Heart right ventricle (tissue), 16 donors: ENCODE results near the gene KDM2A. TPM values are rescaled to one million over a fixed set of nuclear protein-coding genes. Genes with fewer than 3 reads are reported as not detected.

Source experiments
- ATAC-seq, 8 donors: fragments of 200-7000 bp; cut with Tn5 transposase; one replicate each; pipeline ENCODE4 v1.9.1; 2020; ENCODE audit warnings: mild to moderate bottlenecking in 8 of 8, moderate library complexity in 8 of 8, moderate number of reproducible peaks in 1 of 8
- DNase-seq, 2 donors: peaks; one replicate each; pipeline ENCODE4 v3.0.0-alpha.2; 2020
- H3K27ac ChIP-seq, 10 donors: fragments of 200-600 bp; sonication (generic) in 2 of 10; one replicate each; pipeline versions ENCODE4 v1.5.0 to v1.8.0; 2020 to 2022; ENCODE audit warnings: mild to moderate bottlenecking in 3 of 10
- H3K27me3 ChIP-seq, 7 donors: fragments of 200-600 bp; one replicate each; pipeline ENCODE4 v1.8.0; 2021 to 2022; ENCODE audit warnings: mild to moderate bottlenecking in 2 of 7
- H3K36me3 ChIP-seq, 9 donors: fragments of 200-600 bp; sonication (generic) in 1 of 9; one replicate each; pipeline versions ENCODE4 v1.5.0 to v1.8.0; 2020 to 2022; ENCODE audit warnings: mild to moderate bottlenecking in 2 of 9
- H3K4me1 ChIP-seq, 9 donors: fragments of 200-600 bp; sonication (generic) in 1 of 9; one replicate each; pipeline versions ENCODE4 v1.5.0 to v1.8.0; 2020 to 2022; ENCODE audit warnings: mild to moderate bottlenecking in 4 of 9
- H3K4me3 ChIP-seq, 10 donors: fragments of 200-600 bp; sonication (generic) in 2 of 10; one replicate each; pipeline versions ENCODE4 v1.5.0 to v1.8.0; 2020 to 2022; ENCODE audit warnings: mild to moderate bottlenecking in 7 of 10, moderate library complexity in 2 of 10
- H3K9me3 ChIP-seq, 11 donors: fragments of 200-600 bp in 10 of 11; sonication (generic) in 2 of 11; one replicate each; pipeline versions ENCODE4 v1.5.0 to v1.8.0; 2013 to 2022; ENCODE audit warnings: mild to moderate bottlenecking in 2 of 11, control low read depth in 1 of 11, moderate library complexity in 1 of 11
- CTCF ChIP-seq, 9 donors: fragments of 200-600 bp; sonication (generic) in 2 of 9; IDR thresholded peaks; one replicate each; pipeline versions ENCODE4 v1.5.0 to v1.8.0; 2021 to 2022; ENCODE audit warnings: antibody characterized with exemption in 9 of 9, mild to moderate bottlenecking in 5 of 9, moderate library complexity in 1 of 9
- WGBS, 2 donors: extraction: QIAGEN DNeasy Blood & Tissue Kit; methylation state at CpG; one replicate each; pipeline ENCODE4 v1.1.7; 2013; ENCODE audit warnings: inconsistent platforms in 1 of 2; 5-methylcytosine and 5-hydroxymethylcytosine counted together
- intact Hi-C, 10 donors: fragments of 100-400 bp; cut with DNase I; formaldehyde crosslinking; loops; one replicate each; pipeline versions ENCODE4 v1.11.1 to v1.14.2; 2022
- polyA plus RNA-seq, 2 donors: library from polyadenylated mRNA; stranded (reverse); fragments of 200-250 nt; gene quantifications; one replicate each; pipeline ENCODE4 v1.2.3, GENCODE V29; 2013
- total RNA-seq, 10 donors: library from RNA; stranded (reverse); fragmentation: NEBNext Ultra II Directional in 3 of 10; extraction: Animal tissue kit (Norgen Biotek cat#: 25700) in 3 of 10; gene quantifications; one replicate each; pipeline versions ENCODE4 v1.2.1 to v1.2.4, GENCODE V29; 2021 to 2023
- donor health status: Arrhythmogenic right ventricular cardiomyopathy.
- donor health status: ischemic (EF 13 %, LVEDD 7.1; RV severe dilation, severe dysfunction).
- donor health status: healthy with polysubstance abuse.
- donor health status: DM: no; HTN: yes; CAD: no.
- donor health status: DM: no; HTN: no; CAD: no.
- donor health status: ischemic (EF 25% LVEDD 6.9; RV normal size, moderate dysfunction).
- donor health status: ischemic (EF 25% LVEDD 5.7; RV mildly dilated, moderate dysfunction).
- donor health status: healthy.
- donor health status: DM: yes; HTN: yes; CAD: no.
- donor health status: Ischemic cardiomyopathy.
- donor health status: ischemic (EF 35%, LVEDD 5.7; RV mildly dilated, moderate dysfunction).
- donor health status: nonischemic (EF 11% LVEDD 7.7; RV severe dilation, severe dysfunction).
- donor health status: DM: yes; HTN: yes; CAD: no.
- donor health status: PGD.
- donor health status: ischemic (EF 29% LVEDD 5.4; RV normal size, mild dysfunction).
- donor health status: nonischemic (EF 23%, LVEDD 6.1; RV moderate dilation, normal function).

KDM2A gene
- total and polyA plus RNA-seq, 12 donors = 16.5 to 45.7 (median 37.1) TPM

GRCh38 chr11:67073908-67074307 lies 45.2 kb upstream of the KDM2A start:
- Histone ChIP-seq H3K27ac (no peak overlapping the region), H3K27me3 (peaks cover 0 to 7% (median 0%) of the 10 kb centered on the region in 7 donors), H3K36me3 (peaks cover 0 to 3% (median 0%) of the 10 kb centered on the region in 9 donors), H3K4me3 (no peak overlapping the region), H3K4me1 (peaks cover 0 to 13% (median 6%) of the 10 kb centered on the region in 9 donors), H3K9me3 (no peaks in the 10 kb centered on the region)
- TF ChIP-seq CTCF (IDR thresholded peaks at IDR 0.05) = no peak
- ATAC-seq = no peak
- DNase-seq = no peak
- intact Hi-C loops = loop anchor here in 1 of 10 donors (5.0 kb wide), 1 partner anchor 382 kb away; no protein-coding TSS in a partner anchor
- 86 to 88% methylated on average over 9 of the region's 9 CpGs for WGBS, 2 donors

GRCh38 chr11:67076202-67076601 lies 42.9 kb upstream of the KDM2A start:
- Histone ChIP-seq H3K36me3 (peaks cover 0 to 3% (median 0%) of the 10 kb centered on the region in 9 donors), H3K27me3 (peaks cover 0 to 5% (median 0%) of the 10 kb centered on the region in 7 donors), H3K27ac (no peak overlapping the region), H3K4me1 (peaks cover 0 to 13% (median 5%) of the 10 kb centered on the region in 9 donors), H3K9me3 (no peaks in the 10 kb centered on the region), H3K4me3 (no peak overlapping the region)
- 73 to 79% methylated on average over 6 of the region's 6 CpGs for WGBS, 2 donors
- DNase-seq = no peak
- peak in 1 of 8 donors; percentile 20 for ATAC-seq
- intact Hi-C loops = no loop called here
- no peak for TF ChIP-seq CTCF (IDR thresholded peaks at IDR 0.05)

GRCh38 chr11:67079065-67079705 lies 39.9 kb upstream of the KDM2A start:
- TF ChIP-seq CTCF (IDR thresholded peaks at IDR 0.05) = no peak
- WGBS, 2 donors = 79 to 83% methylated on average over 6 of the region's 6 CpGs
- Histone ChIP-seq H3K27ac (no peak overlapping the region), H3K9me3 (no peaks in the 10 kb centered on the region), H3K4me1 (peaks cover 6 to 17% (median 12%) of the 10 kb centered on the region in 9 donors), H3K4me3 (no peak overlapping the region), H3K36me3 (no peaks in the 10 kb centered on the region), H3K27me3 (peaks cover 0 to 6% (median 0%) of the 10 kb centered on the region in 7 donors)
- DNase-seq (no peak), ATAC-seq (no peak)
- intact Hi-C loops = no loop called here

GRCh38 chr11:67082071-67082791 lies 36.8 kb upstream of the KDM2A start:
- H3K4me3 ChIP-seq = peak overlapping the region in 7 of 10 donors; percentile 7 to 34 (median 19)
- WGBS, 2 donors = 30 to 34% methylated on average over 20 of the region's 20 CpGs
- DNase-seq = no peak

More at GRCh38 chr11:67082071-67082791, 36.8 kb upstream of the KDM2A start:
- Histone ChIP-seq H3K4me1 (peaks cover 6 to 17% (median 12%) of the 10 kb centered on the region in 9 donors), H3K27me3 (peaks cover 0 to 6% (median 0%) of the 10 kb centered on the region in 7 donors), H3K9me3 (no peaks in the 10 kb centered on the region), H3K27ac (no peak overlapping the region), H3K36me3 (no peaks in the 10 kb centered on the region)
- ATAC-seq = peak; percentile 18 to 61 (median 34)
- no peak for TF ChIP-seq CTCF (IDR thresholded peaks at IDR 0.05)
- intact Hi-C loops = loop anchor here in 8 of 10 donors (1.0 to 10.0 kb wide), 6 partner anchors 18 to 300 kb away; no protein-coding TSS in a partner anchor
